HT-29 (cell line): ENCODE measurements around the gene DNASE2. TPM values are rescaled to one million over a fixed set of nuclear protein-coding genes. Genes with fewer than 3 reads are reported as not detected.
"Not testable (repeated sequence)": the region's sequence is repeated elsewhere in the genome, so short reads cannot be mapped to it uniquely, and the experiment has no call there.

Experiments
- DNase-seq: peaks from one replicate; pipeline ENCODE4 v3.0.0-alpha.2; 2015; ENCODE audit warnings: low spot score
- total RNA-seq: library from RNA; depleted of rRNA; stranded (reverse); fragments of >200 nt; shearing (Covaris generic); gene quantifications from 2 replicates; pipeline ENCODE4 v1.2.3, GENCODE V29; 2014; rRNA removed

The DNASE2 gene
- 20.9 and 27.6 TPM in 2 replicates for total RNA-seq

DNA sequence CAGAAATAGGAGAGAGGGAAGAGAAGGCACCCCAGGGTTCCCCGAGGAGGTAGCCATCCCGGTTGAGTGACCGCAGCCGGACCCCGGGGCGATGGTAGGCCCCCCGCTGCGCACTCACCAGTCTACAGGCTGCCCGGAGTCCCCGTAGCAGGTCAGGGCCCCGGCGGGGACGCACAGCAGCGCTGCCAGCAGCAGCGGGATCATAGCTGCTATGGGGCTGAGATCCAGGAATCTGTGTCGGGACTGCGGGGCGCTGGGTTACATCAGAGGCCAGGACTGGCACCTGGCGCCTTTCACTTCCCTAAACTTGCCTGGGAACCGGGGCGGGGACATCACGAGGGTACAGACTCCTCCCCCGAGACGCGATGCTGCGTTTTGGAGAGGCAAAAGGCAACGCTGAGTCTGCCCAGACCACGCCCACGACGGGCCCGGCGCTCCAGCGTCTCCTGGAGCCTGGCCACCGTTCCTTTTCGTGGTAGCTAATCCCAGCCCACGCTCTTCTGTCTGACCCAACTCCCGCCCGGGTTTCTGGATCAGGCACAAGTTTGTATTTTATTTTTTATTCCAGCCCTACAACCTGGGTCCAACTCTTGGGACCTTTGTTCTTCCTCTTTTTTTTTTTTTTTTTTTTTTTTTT lies at the start of gene DNASE2:
DNASE2 (minus strand) TSS at position 278 of the 637 bp plus-strand sequence; CDS start at position 204, 74 bp downstream.
- peak; percentile 79 for DNase-seq

DNA sequence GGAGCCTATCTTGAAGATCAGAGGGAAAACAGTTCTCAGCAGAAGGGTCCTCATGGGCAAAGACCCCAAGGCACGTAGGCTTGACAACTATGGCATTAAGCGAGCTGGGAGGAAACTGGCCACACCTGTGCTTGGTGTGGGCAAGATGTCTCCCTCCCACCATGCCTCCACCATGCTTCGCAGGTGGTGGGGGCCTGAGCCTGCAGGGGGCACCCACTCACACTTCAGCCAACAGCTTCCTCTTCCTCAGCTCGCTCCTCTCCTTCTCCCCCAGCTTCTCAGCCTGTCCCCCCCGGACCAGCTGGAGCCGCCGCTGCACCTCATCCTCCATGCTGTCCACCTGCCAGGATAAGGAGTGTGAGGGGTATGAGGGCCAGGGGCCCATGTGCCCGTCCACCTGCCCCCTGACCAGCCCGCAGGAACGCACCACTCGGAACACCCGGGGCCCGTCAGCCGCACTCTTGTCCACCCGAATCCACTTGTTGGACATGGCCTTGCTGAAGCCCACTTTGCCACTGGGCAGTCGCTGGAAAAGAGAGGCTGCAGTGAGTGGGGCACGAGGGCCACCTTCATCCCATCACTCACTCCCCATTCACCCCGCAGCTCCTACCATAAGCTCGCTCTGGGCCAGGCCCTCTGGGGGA lies 48.9 kb upstream of the DNASE2 start:
- DNase-seq, result no peak

DNA sequence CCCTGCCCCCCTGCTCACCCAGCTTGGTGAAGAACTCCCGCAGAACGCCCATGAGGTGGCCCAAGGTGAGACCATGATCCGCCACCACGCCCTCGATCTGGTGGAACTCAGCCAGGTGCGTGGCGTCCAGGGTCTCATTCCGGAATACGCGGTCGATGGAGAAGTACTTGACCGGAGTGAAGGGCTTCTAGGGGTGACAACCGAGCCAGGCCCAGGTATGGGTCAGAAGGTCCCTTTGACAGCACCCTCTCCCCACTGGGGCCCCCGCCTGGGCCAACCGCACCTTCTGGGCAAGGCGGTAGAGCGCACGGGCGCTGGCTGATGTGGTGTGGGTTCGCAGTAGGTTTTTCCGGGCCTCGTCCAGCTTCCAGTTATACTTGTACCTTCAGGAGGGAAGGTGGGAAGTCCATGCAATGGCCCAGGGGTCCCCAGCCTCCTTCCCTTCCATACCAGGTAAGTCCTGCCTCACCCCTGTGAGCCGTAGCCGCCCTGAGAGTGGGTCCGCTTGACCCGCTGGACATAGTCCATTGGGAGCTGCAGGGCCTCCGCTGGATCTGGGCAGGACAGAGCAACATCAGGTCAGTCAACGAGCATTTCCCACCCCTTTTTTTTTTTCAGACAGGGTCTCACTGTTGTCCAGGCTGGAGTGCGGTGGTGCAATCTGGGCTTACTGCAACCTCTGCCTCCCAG lies 43.5 kb upstream of the DNASE2 start:
- DNase-seq, result no peak

- DNase-seq, result no peak
Measured at GRCh38 chr19:12922959-12923358, 41.7 kb upstream of the DNASE2 start.

GRCh38 chr19:12921047-12921446 lies 39.8 kb upstream of the DNASE2 start:
- DNase-seq, result no peak

DNA sequence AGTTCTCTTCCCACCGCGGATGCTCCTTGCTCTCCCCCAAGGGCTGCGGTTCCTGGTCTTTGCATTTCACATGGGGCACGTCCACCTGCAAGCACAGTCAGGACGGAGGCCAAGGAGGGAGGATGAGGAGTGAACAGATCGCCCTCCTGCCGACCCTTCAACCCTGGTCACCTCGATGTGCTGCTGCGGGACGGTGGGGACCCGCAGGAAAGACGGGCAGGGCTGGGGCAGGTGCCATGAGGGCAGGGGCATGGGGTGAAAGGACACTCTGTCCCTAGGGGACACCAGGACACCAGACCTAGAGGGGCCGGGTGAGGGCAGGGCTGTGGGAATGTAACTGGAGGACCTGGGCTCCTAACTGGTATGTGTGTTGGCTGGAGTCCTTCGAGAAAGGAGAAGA lies 37.0 kb upstream of the DNASE2 start:
- no peak for DNase-seq

DNA sequence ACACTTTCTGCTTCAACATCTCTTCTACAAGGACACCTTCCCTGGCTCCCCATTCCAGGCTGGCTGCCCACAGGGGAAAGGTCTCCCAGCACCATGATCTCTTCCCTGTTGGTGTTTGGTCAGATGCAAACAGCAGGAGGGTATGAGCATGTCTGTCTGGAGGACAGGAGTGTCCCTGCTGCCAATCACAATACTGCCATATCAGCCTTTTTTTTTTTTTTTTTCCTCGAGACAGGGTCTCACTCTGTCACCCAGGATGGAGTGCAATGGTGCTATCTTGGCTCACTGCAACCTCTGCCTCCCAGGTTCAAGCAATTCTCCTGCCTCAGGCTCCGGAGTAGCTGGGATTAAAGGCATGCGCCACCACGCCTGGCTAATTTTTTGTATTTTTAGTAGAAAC lies 34.6 kb upstream of the DNASE2 start:
- DNase-seq, result not testable (repeated sequence)

- no peak for DNase-seq
Measured at GRCh38 chr19:12913851-12914690, 32.8 kb upstream of the DNASE2 start.

DNA sequence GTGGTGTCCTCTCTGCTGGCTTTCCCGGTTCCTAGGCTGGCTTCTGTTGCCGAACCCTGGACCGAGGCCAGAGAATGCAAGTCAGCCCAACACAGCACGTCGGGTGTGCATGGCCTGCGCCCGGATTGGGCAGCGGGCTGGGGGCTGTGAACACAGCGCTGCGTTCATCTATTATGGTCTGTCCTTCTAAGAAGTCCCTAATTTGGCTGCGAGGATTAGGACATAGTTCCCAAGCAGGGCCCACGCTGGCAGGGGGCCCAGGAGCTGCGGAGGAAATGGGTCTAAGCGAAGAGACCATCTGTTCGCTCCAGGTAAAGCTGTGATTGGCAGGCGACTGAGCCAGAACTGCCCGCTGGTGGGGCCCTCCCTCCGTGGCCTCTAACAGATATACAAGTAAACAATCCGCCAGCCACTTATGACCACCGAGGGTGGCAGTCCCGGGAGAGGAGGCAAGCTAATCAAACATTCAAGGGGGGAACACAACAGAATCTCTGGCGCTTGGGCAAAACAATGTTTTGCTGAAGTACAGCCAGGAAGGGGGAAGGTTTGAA lies 31.8 kb upstream of the DNASE2 start:
- DNase-seq, result no peak

DNA sequence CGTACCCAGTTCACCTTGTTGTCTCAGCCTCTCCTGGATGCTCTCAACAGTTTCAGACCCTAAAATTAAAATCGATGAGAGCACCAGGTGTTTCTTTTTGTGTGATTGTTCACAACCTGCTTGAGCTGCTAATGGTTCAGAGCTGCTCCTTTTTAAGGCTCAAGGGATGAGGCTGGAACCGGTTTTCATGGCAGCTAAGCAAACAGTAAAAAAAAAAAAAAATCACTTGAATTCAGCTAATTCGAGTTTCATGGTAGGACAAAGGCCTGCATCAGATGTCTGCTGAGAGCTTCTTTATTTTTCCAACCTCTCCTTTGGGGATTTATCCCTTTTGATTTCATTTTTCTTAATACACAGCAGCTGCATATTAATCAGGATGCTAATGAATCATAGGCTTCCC lies 31.3 kb upstream of the DNASE2 start:
- no peak for DNase-seq

DNA sequence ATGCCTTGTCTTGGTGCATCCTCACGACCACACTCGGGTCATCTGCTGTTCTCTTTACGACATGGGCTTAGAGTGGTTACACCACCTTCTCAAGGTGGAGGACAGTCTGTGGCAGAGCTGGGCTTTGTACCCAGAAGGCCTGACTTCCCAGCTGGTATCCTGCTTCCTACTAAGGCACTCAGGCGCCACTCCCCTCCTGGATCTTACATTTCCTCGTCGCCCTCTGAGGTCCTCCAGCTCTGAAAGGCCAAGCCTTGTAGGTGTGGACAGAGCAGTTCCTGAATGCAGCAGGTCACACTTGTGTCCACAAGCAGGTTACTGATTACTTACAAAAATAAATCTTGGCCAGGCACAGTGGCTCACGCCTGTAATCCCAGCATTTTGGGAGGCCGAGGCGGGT lies 25.9 kb upstream of the DNASE2 start:
- no peak for DNase-seq

DNA sequence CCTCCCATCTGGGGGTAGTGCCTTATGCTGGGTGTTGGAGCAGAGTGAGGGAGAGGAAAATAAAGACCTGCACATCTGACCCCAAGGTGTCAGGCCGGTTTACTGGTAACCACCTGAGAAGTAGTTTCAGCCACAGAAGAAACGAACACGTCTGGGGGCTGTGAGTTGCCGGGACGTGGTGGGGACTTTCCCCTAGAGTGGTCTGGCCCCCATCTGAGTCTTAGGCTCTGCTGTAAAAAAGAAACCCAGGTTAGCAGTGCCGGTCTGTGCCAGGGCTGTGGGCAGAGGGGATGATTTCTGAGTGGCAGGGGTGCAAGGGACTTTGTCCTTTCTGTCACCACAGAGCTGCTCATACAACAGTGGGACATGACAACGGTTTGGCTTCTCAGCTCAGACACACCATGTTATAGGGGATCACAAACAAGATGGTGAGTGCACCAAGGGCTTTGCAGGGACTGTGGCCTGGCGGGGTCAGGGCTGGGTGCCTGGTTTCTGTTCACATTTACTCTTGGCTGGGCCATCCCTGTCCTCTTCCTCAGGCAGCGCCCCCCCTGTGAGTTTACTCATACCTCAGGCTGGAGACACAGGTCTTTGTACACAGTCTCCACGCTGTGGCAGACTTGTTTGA lies 18.8 kb upstream of the DNASE2 start:
- no peak for DNase-seq

DNA sequence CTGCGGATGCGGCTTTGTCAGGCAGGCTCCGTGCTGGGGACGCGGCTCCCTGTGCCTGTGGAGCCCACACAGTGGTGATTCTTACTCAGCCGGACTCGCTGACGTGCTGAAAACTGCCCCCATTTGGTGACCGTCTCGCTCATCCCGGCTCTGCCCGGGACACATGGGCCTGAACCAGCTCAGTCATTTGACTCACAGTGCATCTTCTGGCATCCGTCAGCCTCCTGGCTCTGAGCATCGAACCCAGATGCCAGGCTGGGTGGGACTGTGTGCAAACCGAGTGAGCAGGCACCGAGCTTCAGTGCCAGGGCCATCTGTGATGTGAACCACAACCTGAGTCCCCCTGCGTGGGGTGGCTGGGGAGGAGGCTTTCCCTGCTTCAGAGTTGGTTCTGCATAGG lies 15.2 kb upstream of the DNASE2 start:
- no peak for DNase-seq

- DNase-seq, result no peak
Measured at GRCh38 chr19:12893582-12893981, 12.3 kb upstream of the DNASE2 start.

DNA sequence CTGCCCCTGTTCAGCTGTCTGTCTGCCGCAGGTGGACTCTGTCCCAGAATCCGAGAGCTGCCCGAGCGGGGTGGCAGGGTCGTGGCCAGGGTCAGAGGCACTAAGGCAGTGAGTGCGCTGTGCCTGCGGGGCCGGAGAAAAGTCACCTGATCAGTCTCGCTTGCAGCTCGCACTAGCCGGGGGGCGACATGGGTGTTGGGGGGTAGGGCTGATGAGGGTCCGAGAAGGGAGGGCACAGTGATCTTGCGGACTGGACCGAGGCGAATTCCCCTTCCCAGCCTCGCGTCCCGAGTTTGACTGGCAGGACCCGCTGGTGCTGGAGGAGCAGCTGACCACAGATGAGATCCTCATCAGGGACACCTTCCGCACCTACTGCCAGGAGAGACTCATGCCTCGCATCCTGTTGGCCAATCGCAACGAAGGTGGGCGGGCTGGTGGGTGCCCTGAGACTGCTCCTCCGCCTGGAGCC lies 10.3 kb upstream of the DNASE2 start:
- no peak for DNase-seq

DNA sequence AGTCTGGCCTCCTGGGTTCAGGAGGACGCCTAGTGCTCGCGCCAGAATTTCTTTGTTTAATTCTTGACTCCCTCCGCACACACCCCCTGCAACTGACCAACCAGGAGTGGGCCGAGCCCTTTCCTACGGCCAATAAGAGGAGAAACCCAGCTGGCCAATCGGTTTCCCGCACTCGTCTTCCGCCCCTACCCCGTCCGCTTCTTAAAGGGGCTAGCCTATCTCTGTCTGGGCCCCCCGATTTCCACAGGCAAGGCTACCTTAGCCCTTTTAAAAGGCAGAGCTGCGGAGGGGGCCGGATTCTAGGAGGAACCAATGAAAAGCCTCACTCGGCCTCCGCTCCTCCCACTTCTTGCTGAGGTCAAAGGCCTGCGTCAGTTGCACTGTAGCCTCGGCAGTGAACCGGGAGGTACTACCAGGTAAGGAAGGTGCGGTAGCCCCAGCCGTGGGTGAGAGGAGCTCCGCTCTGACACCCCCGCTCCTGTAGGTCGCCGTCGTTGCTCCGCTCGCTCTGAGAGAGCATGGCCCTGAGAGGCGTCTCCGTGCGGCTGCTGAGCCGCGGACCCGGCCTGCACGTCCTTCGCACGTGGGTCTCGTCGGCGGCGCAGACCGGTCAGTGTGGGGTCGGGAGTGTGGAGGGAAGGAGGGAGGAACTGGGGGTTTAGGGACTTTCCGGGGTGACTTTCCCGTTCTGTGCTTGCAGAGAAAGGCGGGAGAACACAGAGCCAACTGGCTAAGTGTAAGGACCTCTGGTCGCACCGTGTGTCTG lies 9.7 kb upstream of the DNASE2 start, which contains the start of gene GCDH:
GCDH (plus strand) TSS at position 374 of the 766 bp plus-strand sequence; CDS start at position 519, 145 bp downstream.
- DNase-seq, result peak; percentile 95

- DNase-seq, result not testable (repeated sequence)
Measured at GRCh38 chr19:12890299-12890786, 9.1 kb upstream of the DNASE2 start.

DNA sequence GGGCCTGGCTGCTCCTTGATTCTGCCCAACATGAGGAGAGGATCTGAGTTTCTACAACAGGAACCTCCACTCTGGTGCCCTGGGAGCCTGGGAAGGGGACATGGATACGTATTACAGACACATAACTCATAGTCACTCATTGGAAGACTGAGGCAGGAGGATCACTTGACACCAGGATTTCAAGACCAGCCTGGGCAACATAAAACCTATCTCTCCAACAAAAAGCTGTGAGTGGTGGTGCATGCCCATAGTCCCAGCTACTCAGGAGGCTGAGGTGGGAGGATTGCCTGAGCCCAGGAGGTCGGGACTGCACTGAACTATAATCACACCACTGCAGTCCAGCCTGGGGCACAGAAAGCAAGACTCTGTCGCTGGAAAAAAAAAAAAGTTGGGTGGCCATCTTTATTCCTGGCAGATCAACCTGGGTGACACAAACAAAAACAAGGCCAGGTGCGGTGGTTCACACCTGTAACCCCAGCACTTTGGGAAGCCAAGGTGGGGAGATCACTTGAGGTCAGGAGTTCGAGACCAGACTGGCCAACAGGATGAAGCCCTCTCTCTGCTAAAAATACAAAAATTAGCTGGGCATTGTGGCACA lies 6.9 kb upstream of the DNASE2 start:
- no peak for DNase-seq

- no peak for DNase-seq
Measured at GRCh38 chr19:12886969-12887747, 5.9 kb upstream of the DNASE2 start, which contains the start of gene KLF1. Gene KLF1 (minus strand): TSS chr19:12887201. CDS start chr19:12887140, 61 bp downstream.
